ENCODE measurements around the gene DNAJB9.

DNAJB9 gene

DNA sequence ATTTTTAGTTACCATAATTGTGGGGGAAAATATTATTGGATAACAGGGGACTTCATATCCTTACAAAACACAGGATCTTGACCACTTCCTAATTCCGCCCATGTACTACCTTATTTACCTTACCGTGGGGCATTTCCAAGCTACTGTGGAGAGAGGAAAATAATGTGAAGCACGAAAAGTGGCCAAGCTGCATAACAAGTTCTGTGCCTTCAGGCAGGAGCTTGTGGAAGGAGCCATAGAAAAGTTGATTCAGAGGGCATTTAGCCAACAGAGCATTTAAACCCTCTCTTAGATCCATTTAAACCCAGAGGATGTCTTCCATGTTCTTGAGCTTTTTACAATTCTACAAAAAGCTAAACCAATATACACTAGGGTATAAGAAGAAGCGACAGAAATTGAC, 41.6 kb downstream of the DNAJB9 start:
- Histone ChIP-seq H3K4me1 (ENCODE audit: control insufficient read depth, insufficient read depth, low read length) (no peaks in the 10 kb centered on the region), H3K36me3 (ENCODE audit: insufficient read depth, low read length) (no peaks in the 10 kb centered on the region), H3K4me3 (ENCODE audit: low read length) (no peak overlapping the region), H3K27me3 (ENCODE audit: control insufficient read depth, insufficient read depth, low read length) (peaks cover 22% of the 10 kb centered on the region), H3K4me2 (ENCODE audit: low read length) (no peak overlapping the region), H3K9ac (ENCODE audit: low read depth, low read length) (no peak overlapping the region), H3K9me3 (replicated peaks; ENCODE audit: low read length) (no peaks in the 10 kb centered on the region)

DNA sequence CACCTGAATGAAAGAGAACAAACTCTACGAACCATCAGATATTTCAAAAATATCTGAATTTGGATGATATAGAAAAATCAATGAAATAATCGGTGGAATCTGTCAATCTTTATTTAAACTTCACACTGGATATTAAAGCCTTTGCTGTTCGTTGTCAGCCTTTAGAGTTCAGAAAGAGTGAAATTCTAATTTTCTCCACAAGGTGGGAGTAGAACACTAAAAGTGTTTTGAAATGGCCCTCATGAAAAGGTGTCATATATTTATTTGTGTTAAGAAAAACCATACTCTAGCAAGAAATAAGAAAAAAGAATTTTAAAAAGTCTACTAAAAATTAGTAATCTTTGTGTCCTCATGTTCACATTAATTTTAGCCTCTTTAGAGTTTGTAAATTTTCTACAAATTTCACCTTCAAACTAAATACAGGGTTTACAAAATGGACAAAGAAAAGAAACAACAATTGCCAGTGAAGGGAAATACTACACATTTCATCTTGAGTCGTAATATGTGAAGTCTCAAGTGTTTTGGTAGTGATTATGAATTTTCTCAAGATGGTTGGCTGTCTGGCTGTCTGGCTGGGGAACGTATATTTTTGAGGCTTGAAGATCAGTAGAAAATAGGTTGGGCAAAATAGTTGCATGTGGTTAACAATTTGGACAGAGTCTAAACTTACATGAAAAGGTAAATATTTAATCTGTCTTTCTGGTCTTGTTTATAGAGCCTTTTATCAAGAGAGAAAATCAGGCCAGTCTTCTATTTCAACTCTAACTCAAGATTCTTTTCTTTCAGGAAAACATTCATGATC, 43.7 kb downstream of the DNAJB9 start:
- Histone ChIP-seq H3K4me2 (ENCODE audit: low read length) (no peak overlapping the region), H3K27me3 (ENCODE audit: control insufficient read depth, insufficient read depth, low read length) (peaks cover 18% of the 10 kb centered on the region), H3K36me3 (ENCODE audit: insufficient read depth, low read length) (no peaks in the 10 kb centered on the region), H3K4me1 (ENCODE audit: control insufficient read depth, insufficient read depth, low read length) (no peaks in the 10 kb centered on the region), H3K4me3 (ENCODE audit: low read length) (no peak overlapping the region), H3K9me3 (replicated peaks; ENCODE audit: low read length) (no peaks in the 10 kb centered on the region), H3K9ac (ENCODE audit: low read depth, low read length) (no peak overlapping the region)

DNA sequence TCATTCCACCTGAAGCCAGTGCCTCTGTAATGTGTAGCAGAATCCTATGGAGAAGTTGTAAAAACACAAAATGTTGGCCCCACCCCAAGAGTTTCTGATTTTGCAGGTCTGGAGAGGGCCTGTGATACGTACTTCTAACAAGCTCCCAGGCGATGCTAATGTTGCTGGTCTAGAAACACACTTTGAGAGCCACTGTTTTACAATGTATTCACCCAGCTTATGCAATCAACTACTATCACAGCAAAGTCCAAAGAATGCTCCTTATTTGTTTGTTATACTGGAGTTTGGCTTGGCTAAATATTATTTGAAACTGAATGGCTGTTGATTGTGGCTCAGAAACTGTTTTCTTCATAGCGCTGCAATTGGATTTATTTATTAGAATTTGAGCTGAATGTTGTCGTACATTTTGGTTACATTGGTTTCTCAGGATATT, 44.3 kb downstream of the DNAJB9 start:
- Histone ChIP-seq H3K9ac (ENCODE audit: low read depth, low read length) (no peak overlapping the region), H3K4me2 (ENCODE audit: low read length) (no peak overlapping the region), H3K4me3 (ENCODE audit: low read length) (no peak overlapping the region), H3K4me1 (ENCODE audit: control insufficient read depth, insufficient read depth, low read length) (no peaks in the 10 kb centered on the region), H3K9me3 (replicated peaks; ENCODE audit: low read length) (no peaks in the 10 kb centered on the region), H3K27me3 (ENCODE audit: control insufficient read depth, insufficient read depth, low read length) (peaks cover 19% of the 10 kb centered on the region), H3K36me3 (ENCODE audit: insufficient read depth, low read length) (no peaks in the 10 kb centered on the region)

DNA sequence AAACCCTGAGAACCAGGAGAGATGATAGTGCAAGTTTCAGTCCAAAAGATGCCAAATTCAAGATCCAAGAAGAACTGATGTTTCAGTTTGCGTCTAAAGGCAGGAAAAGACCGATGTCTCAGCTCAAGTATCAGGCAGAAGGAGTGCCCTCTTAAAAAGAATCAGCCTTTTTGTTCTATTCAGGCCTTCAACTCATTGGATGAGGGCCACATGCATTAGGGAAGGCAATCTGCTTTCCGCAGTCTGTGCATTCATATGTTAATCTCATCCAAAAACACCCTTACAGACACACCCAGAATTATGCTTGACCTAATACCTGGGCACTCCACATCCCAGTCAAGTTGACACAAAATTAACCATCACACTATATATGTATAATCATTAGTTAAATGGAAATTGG, 45.2 kb downstream of the DNAJB9 start:
- Histone ChIP-seq H3K4me1 (ENCODE audit: control insufficient read depth, insufficient read depth, low read length) (no peaks in the 10 kb centered on the region), H3K4me2 (ENCODE audit: low read length) (no peak overlapping the region), H3K4me3 (ENCODE audit: low read length) (no peak overlapping the region), H3K36me3 (ENCODE audit: insufficient read depth, low read length) (no peaks in the 10 kb centered on the region), H3K9ac (ENCODE audit: low read depth, low read length) (no peak overlapping the region), H3K27me3 (ENCODE audit: control insufficient read depth, insufficient read depth, low read length) (peaks cover 22% of the 10 kb centered on the region), H3K9me3 (replicated peaks; ENCODE audit: low read length) (no peaks in the 10 kb centered on the region)

DNA sequence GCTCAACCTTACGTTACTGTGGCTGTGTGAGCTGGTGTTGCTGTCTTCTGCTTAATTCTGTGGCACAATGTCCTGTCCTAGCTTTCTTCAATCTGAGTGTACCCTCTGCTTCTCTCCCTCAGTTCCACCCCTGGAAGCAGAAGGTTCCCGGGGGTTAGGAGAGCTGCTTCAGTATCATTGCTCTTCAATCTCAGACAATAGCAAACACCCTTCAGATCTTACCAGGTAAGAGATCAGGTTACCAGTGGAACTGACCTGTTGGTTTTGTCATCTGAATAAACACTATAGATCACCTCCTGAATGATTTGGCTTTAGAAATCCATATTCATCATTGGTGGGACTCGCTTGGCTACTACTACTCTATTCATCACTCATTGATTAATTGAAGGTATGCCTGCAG, 48.4 kb downstream of the DNAJB9 start:
- no peaks in the 10 kb centered on the region for H3K4me1 ChIP-seq (ENCODE audit: control insufficient read depth, insufficient read depth, low read length)
- no peak overlapping the region for H3K4me2 ChIP-seq (ENCODE audit: low read length)
- no peak overlapping the region for H3K4me3 ChIP-seq (ENCODE audit: low read length)
- no peaks in the 10 kb centered on the region for H3K36me3 ChIP-seq (ENCODE audit: insufficient read depth, low read length)
- H3K9me3 ChIP-seq (replicated peaks; ENCODE audit: low read length): no peaks in the 10 kb centered on the region
- H3K27me3 ChIP-seq (ENCODE audit: control insufficient read depth, insufficient read depth, low read length): peaks cover 13% of the 10 kb centered on the region
- H3K9ac ChIP-seq (ENCODE audit: low read depth, low read length): no peak overlapping the region

DNA sequence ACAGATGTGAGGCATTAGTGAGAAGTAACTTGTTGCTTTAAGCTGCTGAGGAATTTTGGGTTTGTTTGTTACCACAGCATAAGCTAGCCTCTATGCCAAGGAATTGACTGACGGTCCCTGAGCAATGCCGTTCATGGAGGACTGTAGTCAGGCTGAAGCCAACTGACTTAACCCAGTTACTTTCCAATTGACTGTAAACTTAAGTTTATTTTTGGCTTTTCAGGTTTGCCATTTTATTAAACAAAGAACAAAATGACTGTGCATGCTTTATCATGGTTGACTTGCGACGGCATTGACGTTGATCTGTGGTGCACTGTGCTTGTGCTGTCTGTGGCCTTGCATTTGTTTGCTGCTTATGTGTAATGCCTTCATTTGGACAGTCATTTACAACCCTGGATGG, 53.5 kb downstream of the DNAJB9 start:
- Histone ChIP-seq H3K36me3 (ENCODE audit: insufficient read depth, low read length) (no peaks in the 10 kb centered on the region), H3K9ac (ENCODE audit: low read depth, low read length) (no peak overlapping the region), H3K27me3 (ENCODE audit: control insufficient read depth, insufficient read depth, low read length) (peaks cover 8% of the 10 kb centered on the region), H3K4me1 (ENCODE audit: control insufficient read depth, insufficient read depth, low read length) (no peaks in the 10 kb centered on the region), H3K4me2 (ENCODE audit: low read length) (no peak overlapping the region), H3K4me3 (ENCODE audit: low read length) (no peak overlapping the region), H3K9me3 (replicated peaks; ENCODE audit: low read length) (no peaks in the 10 kb centered on the region)

Measured in skeletal muscle satellite cell (primary cell).